ENCODE measurements around the gene GPRIN1.

GPRIN1 gene

GRCh38 chr5:176588297-176588696 is 21.7 kb downstream of the GPRIN1 start:
- no peaks in the 10 kb centered on the region for H3K9me2 ChIP-seq (replicated peaks; ENCODE audit: control insufficient read depth, low read length)
- no peaks in the 10 kb centered on the region for H4K20me1 ChIP-seq (ENCODE audit: control insufficient read depth, insufficient read depth, low read depth, low read length)
- H3K27ac ChIP-seq (ENCODE audit: low read depth, low read length): no peak overlapping the region
- TF ChIP-seq CTCF (IDR thresholded peaks at IDR 0.05; ENCODE audit: low read depth, low read length, poor library complexity, severe bottlenecking) (no peak), EZH2phosphoT487 (IDR thresholded peaks at IDR 0.05; ENCODE audit: borderline replicate concordance, low read length) (no peak)
- H3K4me3 ChIP-seq (ENCODE audit: low read length): no peak overlapping the region
- peaks cover 10% of the 10 kb centered on the region for H3K36me3 ChIP-seq (ENCODE audit: control insufficient read depth, low read length)
- no peak overlapping the region for H3K4me2 ChIP-seq (ENCODE audit: low read length)
- no peaks in the 10 kb centered on the region for H3K4me1 ChIP-seq (ENCODE audit: control insufficient read depth, low read length)
- H3K79me2 ChIP-seq (ENCODE audit: control insufficient read depth, low read length): no peaks in the 10 kb centered on the region
- peaks cover 21% of the 10 kb centered on the region for H3K9me3 ChIP-seq (ENCODE audit: control insufficient read depth, insufficient read depth, low read length)
- H3K27me3 ChIP-seq (ENCODE audit: control insufficient read depth, low read length): no peaks in the 10 kb centered on the region
- H3F3A ChIP-seq (ENCODE audit: control insufficient read depth, insufficient read depth): peaks cover 4% of the 10 kb centered on the region; the same call in 1 of the 2 replicates

GRCh38 chr5:176587398-176587797 is 22.6 kb downstream of the GPRIN1 start:
- Histone ChIP-seq H3K9me3 (ENCODE audit: control insufficient read depth, insufficient read depth, low read length) (peaks cover 18% of the 10 kb centered on the region), H3K4me3 (ENCODE audit: low read length) (no peak overlapping the region), H3K36me3 (ENCODE audit: control insufficient read depth, low read length) (peaks cover 5% of the 10 kb centered on the region), H3K79me2 (ENCODE audit: control insufficient read depth, low read length) (no peaks in the 10 kb centered on the region), H3K27me3 (ENCODE audit: control insufficient read depth, low read length) (no peaks in the 10 kb centered on the region), H3K4me2 (ENCODE audit: low read length) (no peak overlapping the region), H3F3A (ENCODE audit: control insufficient read depth, insufficient read depth) (peaks cover 2% of the 10 kb centered on the region; the same call in 1 of the 2 replicates), H3K9me2 (replicated peaks; ENCODE audit: control insufficient read depth, low read length) (no peaks in the 10 kb centered on the region), H4K20me1 (ENCODE audit: control insufficient read depth, insufficient read depth, low read depth, low read length) (no peaks in the 10 kb centered on the region), H3K4me1 (ENCODE audit: control insufficient read depth, low read length) (no peaks in the 10 kb centered on the region), H3K27ac (ENCODE audit: low read depth, low read length) (no peak overlapping the region)
- TF ChIP-seq CTCF (IDR thresholded peaks at IDR 0.05; ENCODE audit: low read depth, low read length, poor library complexity, severe bottlenecking): no peak
- no peak for TF ChIP-seq EZH2phosphoT487 (IDR thresholded peaks at IDR 0.05; ENCODE audit: borderline replicate concordance, low read length)

GRCh38 chr5:176583076-176583475 is 26.9 kb downstream of the GPRIN1 start:
- Histone ChIP-seq H3F3A (ENCODE audit: control insufficient read depth, insufficient read depth) (no peaks in the 10 kb centered on the region), H3K4me3 (ENCODE audit: low read length) (no peak overlapping the region), H4K20me1 (ENCODE audit: control insufficient read depth, insufficient read depth, low read depth, low read length) (no peaks in the 10 kb centered on the region), H3K9me2 (replicated peaks; ENCODE audit: control insufficient read depth, low read length) (no peaks in the 10 kb centered on the region), H3K4me2 (ENCODE audit: low read length) (no peak overlapping the region), H3K36me3 (ENCODE audit: control insufficient read depth, low read length) (no peaks in the 10 kb centered on the region), H3K27ac (ENCODE audit: low read depth, low read length) (no peak overlapping the region), H3K9me3 (ENCODE audit: control insufficient read depth, insufficient read depth, low read length) (peaks cover 9% of the 10 kb centered on the region), H3K27me3 (ENCODE audit: control insufficient read depth, low read length) (no peaks in the 10 kb centered on the region), H3K4me1 (ENCODE audit: control insufficient read depth, low read length) (0 out of 2 replicates have a peak, but pooled peaks cover 6% of the 10 kb centered on the region), H3K79me2 (ENCODE audit: control insufficient read depth, low read length) (no peaks in the 10 kb centered on the region)
- TF ChIP-seq EZH2phosphoT487 (IDR thresholded peaks at IDR 0.05; ENCODE audit: borderline replicate concordance, low read length): no peak
- no peak for TF ChIP-seq CTCF (IDR thresholded peaks at IDR 0.05; ENCODE audit: low read depth, low read length, poor library complexity, severe bottlenecking)

Measured in DOHH2 (cell line).